Spleen (tissue), 7 donors: Measurements from ENCODE around the gene FMNL3.

ENCODE experiments used
- POLR2A ChIP-seq, 3 donors: fragments of 450-650 bp; IDR thresholded peaks; one replicate each; pipeline ENCODE4 v1.5.1; 2017; ENCODE audit warnings: antibody characterized with exemption in 3 of 3, mild to moderate bottlenecking in 1 of 3
- POLR2AphosphoS5 ChIP-seq, 3 donors: sonication (generic); formaldehyde crosslinking; IDR thresholded peaks; one replicate each; pipeline ENCODE4 v1.5.1; 2017; ENCODE audit warnings: antibody characterized with exemption in 3 of 3
- TF ChIP-seq, protein P1 (sequence below), 11 experiments: fragments of 200-600 bp in 7 of 11; fragments of 450-650 bp in 4 of 11; sonication (generic) in 4 of 11; IDR thresholded peaks in 8 of 11; conservative IDR thresholded peaks in 3 of 11; 1 replicate in 7 of 11; 2 replicates in 4 of 11; pipeline versions ENCODE4 v1.4.0 to v1.8.0; 2016 to 2021; ENCODE audit warnings: antibody characterized with exemption in 11 of 11, inconsistent platforms in 4 of 11, mild to moderate bottlenecking in 1 of 11
- donor health status: DM: no; HTN: no; CAD: no; lungs with moderate emphysema.
- donor health status: DM: no; HTN: no; CAD: no.
- donor health status: DM: no; HTN: no; CAD: no.

GRCh38 chr12:49651855-49652254 is 55.4 kb downstream of the FMNL3 start:
- TF ChIP-seq POLR2AphosphoS5 (IDR thresholded peaks at IDR 0.05) (no peak), POLR2A (IDR thresholded peaks at IDR 0.05) (no peak)
- TF ChIP-seq, protein P1, sequence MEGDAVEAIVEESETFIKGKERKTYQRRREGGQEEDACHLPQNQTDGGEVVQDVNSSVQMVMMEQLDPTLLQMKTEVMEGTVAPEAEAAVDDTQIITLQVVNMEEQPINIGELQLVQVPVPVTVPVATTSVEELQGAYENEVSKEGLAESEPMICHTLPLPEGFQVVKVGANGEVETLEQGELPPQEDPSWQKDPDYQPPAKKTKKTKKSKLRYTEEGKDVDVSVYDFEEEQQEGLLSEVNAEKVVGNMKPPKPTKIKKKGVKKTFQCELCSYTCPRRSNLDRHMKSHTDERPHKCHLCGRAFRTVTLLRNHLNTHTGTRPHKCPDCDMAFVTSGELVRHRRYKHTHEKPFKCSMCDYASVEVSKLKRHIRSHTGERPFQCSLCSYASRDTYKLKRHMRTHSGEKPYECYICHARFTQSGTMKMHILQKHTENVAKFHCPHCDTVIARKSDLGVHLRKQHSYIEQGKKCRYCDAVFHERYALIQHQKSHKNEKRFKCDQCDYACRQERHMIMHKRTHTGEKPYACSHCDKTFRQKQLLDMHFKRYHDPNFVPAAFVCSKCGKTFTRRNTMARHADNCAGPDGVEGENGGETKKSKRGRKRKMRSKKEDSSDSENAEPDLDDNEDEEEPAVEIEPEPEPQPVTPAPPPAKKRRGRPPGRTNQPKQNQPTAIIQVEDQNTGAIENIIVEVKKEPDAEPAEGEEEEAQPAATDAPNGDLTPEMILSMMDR (IDR thresholded peaks at IDR 0.05 in 8 of 11, conservative IDR thresholded peaks at IDR 0.05 in 3 of 11), result no peak
